Myometrial cell (primary cell): Measurements from ENCODE around the gene MSTN. TPM values are rescaled to one million over a fixed set of nuclear protein-coding genes. Genes with fewer than 3 reads are reported as not detected.

Experiments used
- total RNA-seq: library from RNA; depleted of rRNA; stranded (reverse); fragments of >200 nt; gene quantifications from 2 replicates; pipeline ENCODE4 v1.2.3, GENCODE V29; 2015

Gene MSTN
- total RNA-seq, result 13.5 and 15.6 TPM in 2 replicates

GRCh38 chr2:190062601-190063000 lies at the start of gene MSTN:
MSTN (minus strand) TSS chr2:190062729; CDS start chr2:190062596, 133 bp downstream.

